Right hindlimb (tissue), 1 donor: ENCODE results near the gene ZNF48.
"Not testable (repeated sequence)": the region's sequence is repeated elsewhere in the genome, so short reads cannot be mapped to it uniquely, and the experiment has no call there.

Source experiments
- DNase-seq: peaks from one replicate; pipeline ENCODE4 v3.0.0-alpha.2; 2018

ZNF48 gene

DNA sequence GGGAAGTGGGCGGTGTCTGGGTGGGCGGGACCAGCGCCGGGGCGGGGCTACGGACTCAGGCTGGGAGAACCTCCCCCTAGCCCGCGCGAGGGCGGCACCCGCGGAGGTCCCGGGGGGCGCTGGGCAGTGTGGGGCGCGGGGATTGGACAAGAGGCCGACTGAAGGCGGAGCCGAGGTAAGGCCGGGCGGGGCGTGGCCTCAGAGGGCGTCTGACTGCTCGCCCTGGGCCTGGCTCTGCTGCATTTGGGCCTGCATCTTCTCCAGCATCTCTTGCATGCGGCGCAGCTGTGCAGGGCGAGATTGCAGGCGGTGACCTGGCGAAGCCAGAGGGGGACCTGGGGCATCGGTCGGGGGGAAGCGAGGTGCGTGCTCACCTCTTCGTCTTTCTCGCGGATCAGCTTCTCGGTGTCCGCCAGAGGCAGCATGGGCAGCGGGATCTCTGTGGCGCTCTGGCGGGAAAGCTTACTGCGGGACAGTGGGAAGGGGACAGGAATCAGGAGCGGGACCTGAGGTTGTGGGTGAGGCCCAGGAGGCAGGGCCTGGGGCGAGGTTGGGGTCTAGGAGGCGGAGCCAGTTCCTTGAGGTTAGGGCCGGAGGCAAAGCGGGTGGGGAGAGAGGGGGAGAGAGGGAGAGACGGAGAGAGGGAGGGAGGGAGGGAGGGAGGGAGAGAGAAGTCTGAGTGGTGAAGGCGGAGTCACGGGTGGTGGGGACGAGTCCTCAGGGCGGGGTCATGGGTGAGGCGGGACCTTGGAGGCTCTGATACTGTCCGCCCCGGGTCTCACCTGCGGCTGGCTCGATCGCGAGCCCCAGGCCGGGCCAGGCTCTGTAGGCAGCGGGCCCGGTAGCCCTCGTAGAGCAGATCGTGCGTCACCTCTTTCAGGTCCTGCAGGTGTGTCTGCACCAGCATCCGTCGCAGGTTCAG is 16.7 kb upstream of the ZNF48 start:
- peak; percentile 100 for DNase-seq

DNA sequence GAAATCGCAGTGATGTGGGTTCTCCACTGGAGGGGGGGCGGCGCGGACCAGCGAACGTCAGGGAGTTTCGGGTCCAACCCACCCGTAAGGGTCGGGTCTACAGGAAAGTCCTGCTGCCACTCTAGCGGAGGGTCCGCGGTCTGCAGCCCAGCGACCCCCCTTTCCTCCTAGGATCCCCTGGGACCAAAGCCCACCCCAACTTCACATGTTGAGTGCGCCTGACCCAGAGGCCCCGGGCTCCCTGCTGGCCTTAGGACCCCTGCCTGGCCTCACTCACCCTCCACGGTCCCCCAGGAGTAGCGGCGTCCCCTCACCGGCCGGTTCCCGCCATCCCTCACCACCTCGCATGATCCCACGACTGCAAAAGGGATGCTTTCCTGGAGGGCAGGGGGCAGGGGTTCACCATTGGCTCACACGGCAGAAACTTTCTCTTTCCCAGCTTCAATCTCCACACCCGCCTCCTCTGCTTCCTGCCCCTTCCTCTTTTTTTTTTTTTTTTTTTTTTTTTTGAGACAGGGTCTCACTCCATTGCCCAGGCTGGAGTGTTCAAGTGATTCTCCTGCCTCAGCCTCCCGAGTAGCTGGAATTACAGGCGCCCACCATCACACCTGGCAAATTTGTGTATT is 15.9 kb upstream of the ZNF48 start:
- DNase-seq = no peak

DNA sequence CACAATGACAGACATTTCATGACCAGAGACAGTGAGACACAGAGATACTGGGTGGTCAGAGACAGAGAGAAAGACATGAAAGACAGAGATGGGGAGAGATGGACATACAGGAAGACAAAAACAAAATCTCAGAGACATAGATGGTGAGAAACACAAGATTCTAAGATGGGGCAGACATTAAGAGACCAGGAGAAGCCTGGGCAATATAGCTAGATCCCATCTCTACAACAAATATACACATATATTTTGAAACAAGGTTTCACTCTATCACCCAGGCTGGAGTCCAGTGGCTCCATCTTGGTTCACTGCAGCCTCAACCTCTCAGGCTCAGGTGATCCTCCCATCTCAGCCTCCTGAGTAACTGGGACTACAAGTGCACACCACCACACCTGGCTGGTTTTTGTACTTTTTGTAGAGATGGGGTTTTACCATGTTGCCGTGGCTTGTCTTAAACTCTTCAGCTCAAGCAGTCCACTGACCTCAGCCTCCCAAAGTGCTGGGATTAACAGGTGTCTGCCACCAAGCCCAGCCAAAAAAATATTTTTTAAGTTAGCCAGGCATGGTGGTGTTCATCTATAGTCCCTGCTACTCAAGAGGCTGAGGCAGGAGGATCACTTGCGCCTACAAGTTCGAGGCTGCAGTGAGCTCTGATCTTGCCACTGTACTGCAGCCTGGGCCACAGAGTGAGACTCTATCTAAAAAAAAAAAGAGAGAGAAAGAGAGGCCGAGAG is 15.0 kb upstream of the ZNF48 start:
- DNase-seq = no peak

DNA sequence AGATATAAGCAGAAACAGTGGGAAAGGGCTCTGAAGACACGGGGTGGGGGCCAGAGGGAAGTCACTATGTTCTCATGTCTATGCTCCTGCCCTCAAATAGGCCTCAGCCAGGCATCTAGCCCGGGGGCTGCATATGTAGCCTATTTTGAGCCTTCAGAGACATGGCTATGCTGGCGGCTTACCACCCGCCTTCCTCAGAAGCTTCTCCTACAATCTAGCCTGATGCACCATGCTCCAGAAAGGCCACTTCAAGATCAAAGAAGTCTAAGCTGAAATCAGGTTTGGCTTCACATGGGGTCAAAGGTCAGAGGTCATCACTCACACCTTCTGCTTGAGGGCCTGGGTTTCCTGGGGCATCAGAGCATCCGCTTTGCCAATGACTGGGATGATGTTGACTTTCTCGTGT is 14.4 kb upstream of the ZNF48 start:
- no peak for DNase-seq

DNA sequence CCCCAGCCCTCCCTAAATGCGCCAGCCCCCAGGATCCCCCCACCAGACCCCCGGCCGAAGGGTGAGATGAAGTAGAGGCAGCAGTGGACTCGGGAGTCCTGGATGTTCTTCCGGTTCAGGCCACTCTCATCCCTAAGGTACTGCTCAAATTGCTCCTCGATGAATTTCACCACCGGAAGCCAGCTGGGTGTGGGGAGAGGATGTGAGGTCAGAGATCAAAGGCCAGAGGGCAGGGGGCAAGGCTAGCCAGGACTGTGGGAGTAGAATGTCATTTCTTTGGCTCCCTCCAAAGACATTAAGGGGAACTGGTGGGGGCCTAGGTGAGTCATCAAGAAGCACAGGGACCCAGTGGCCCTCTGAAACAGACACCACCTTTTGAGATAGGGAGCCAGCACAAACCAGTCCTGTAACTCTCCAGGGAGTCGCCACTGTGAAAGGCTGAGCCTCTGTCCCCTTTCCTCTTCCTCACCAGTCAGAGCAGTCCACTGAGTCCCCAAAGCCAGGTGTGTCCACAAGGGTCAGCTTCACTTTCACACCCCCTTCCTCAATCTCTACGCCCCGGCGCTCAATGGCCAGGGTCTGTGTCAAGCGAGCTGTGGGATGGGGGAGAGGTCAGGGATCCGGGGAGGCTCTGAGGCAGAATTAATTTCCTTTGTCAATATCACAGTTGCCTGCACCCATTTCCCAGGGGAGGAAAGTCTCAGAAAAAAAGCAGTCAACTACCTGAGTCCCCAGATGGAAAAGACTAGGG is 13.8 kb upstream of the ZNF48 start:
- no peak for DNase-seq

DNA sequence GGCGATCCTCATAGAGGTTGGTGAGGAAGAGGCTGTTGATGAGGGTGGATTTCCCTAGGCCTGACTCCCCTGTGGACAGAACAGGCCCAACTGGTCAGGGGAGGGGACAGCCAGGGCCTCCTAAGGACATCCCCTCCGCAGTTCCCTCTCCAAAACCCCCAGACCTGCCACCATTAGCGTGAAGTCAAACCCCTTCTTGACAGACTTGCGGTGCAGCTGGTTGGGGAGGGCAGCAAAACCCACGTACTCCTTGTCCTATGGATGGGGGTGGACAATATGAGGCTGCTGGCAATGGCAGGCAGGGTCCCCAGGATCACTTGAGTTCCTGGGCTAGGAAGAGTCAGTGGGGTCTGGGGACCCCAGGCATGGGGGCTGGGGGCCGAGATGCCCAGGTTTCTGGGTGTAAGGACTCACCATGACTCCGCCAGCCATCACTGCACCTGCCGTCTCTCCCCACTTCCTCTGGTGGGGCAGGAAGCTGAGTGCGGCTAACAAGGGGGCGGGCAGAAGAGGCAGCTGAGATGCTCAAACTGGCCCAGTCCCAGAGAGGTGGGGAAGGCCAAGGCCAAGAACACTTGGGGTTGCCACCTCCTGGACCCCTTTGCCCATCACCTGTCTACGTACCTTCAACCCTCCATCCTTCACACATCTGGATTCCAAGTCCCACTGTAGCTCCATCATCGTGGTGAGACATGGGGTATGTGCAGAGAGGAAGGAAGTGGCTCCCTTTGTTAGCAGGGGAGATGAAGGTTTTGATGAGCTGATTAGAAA is 12.9 kb upstream of the ZNF48 start, which contains the start of gene SEPTIN1:
TSS of gene SEPTIN1 (minus strand) at position 451 of the 771 bp plus-strand sequence. CDS start at position 432, 19 bp downstream.
- no peak for DNase-seq

DNA sequence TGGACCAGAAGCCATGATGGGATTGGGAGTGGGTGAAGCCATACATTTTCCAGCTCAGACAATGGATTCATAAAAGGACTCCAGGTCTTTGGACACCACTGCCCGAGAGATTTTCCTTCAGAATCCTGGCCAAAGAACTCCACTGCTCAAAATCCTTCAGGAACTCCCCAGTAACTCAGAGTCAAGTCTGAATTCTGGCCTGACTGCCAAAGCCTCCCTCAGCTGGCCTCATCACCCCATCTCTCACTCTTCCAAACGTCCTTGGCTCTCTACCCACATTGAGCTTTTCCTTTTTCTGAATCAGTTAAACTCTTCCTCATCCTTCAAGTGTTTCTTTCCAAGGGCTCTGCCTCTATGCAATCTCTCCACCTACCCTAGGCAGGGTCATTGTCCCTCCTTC is 11.7 kb upstream of the ZNF48 start:
- DNase-seq = peak; percentile 80

DNA sequence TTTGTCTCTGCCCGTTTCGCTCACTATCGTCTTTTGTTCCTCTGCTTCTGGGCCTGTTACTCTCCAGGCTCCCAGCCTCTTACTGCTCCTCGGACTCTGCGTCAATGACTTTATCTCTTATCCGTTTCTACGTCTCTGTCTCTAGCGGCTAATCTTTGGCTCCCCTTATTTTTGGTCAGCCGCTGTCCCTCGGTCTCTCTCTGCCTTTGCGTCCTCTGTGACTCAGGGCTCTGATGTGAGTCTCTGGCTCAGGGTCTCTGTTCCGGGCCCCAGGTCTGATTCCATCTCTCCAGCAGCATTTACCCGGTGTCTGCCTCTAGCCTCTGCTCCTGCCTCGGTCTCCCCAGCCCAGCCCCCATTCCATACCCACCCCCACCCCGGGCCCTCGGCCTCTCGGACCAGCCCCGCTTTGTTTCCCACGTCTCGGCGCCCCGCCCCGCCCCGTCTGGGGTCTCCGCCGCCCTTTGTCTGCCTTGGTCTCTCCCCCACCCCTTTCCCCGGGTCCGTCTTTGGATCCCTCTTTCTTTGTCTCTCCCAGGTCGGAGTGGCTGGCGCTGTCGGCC is 547 bp upstream of the ZNF48 start:
- DNase-seq = no peak

DNA sequence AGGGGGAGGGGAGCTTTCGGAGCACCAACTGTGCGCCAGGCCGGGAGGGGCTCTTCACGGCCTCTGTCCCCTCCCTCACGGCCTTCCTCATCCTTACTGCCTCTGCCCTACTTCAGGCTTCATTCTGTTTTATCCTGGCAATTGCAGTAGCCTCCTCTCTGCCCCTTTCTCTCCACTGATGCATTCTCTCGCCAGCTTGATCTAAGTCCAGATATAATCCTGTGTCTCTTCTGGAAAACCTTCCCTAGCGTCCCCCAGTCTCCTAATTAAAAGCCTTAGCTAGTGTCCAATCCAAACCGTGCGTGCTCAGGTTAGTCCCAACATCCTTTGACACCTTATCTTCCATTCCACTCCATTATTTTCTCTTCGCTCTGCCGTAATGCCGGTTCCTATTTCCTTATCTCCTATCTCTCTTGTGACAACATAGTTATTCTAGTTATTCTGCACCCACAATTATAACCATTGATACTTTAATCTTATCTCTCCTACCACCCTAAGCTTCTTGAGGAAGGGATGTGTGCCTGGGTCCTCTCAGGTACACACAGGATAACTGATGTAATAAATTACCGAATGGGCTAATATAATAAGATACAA is 869 bp downstream of the ZNF48 start:
- no peak for DNase-seq

DNA sequence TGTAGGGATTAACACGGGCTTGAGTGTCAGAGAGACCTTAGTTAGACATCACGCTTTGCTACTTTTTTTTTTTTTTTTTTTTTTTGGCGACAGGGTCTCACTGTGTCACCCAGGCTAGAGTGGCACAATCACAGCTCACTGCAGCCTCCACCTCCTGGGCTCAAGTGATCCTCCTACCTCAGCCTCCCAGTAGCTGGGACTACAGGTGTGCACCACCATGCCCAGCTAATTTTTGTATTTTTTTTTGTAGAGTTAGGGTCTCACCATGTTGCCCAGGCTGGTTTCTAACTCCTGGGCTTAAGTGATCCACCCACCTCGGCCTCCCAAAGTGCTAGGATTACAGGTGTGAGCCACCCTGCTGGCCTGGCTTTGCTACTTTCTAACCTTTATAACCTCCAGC is 1.4 kb downstream of the ZNF48 start:
- DNase-seq = not testable (repeated sequence)

DNA sequence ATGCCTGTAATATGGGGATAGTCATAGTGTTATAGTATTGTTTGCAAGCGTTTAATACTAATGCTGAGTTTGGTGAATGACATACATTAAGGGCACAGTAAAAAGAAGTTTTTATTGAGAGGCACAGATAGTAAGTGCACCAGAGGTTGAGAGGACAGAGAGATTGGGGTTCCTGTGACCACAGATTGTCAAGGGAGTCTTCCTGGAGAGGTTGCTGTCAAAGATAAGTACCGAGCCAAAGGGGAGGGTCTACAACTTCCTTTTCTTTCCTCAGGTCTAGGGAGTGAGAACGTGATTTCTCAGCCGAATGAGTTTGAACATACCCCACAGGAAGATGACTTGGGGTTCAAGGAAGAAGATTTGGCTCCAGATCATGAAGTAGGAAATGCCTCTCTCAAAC is 1.8 kb downstream of the ZNF48 start:
- DNase-seq = no peak

DNA sequence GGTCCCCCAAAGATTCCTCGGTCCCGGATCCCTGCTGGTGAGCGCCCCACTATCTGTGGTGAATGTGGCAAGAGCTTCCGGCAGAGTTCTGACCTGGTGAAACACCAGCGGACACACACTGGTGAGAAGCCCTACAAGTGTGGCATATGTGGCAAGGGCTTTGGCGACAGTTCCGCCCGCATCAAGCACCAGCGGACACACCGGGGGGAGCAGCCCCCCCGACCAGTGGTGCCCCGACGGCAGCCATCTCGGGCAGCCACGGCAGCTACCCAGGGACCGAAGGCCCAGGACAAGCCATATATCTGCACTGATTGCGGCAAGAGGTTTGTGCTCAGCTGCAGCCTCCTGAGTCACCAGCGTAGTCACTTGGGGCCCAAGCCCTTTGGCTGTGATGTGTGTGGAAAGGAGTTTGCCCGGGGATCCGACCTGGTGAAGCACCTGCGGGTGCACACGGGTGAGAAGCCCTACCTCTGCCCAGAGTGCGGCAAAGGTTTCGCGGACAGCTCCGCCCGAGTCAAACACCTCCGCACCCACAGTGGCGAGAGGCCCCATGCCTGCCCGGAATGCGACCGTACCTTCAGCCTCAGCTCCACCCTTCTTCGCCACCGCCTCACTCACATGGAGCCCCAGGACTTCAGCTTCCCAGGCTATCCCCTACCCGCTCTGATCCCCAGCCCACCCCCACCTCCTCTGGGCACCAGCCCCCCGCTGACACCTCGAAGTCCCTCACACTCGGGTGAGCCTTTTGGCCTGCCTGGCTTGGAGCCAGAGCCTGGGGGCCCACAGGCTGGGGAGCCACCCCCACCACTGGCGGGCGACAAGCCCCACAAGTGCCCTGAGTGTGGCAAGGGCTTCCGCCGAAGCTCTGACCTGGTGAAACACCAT is 2.8 kb downstream of the ZNF48 start:
- no peak for DNase-seq

DNA sequence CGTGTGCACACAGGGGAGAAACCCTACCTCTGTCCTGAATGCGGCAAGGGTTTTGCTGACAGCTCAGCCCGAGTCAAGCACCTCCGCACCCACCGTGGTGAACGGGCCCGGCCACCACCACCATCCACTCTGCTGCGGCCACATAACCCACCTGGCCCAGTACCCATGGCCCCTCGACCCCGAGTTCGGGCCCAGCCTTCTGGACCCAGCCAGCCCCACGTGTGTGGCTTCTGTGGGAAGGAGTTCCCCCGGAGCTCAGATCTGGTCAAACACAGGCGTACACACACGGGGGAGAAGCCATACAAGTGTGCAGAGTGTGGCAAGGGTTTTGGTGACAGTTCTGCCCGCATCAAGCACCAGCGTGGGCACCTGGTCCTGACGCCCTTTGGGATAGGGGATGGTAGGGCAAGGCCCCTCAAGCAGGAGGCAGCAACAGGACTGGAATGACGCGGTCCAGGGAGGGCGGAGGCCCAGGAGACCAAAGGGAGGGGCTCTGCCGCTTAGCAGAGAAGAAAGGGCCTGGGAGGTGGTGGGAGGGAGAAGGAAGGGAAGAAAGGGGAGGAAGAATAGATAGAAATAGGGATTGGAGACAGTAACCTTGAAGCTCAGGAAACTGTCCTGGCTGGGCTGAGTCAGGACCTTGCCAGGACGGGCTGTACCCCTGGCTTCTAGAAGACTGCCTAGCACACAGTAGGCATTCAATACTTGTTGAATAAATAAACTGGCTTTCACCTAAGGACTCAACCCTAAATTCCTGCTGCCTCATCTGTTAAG is 3.6 kb downstream of the ZNF48 start:
- no peak for DNase-seq

DNA sequence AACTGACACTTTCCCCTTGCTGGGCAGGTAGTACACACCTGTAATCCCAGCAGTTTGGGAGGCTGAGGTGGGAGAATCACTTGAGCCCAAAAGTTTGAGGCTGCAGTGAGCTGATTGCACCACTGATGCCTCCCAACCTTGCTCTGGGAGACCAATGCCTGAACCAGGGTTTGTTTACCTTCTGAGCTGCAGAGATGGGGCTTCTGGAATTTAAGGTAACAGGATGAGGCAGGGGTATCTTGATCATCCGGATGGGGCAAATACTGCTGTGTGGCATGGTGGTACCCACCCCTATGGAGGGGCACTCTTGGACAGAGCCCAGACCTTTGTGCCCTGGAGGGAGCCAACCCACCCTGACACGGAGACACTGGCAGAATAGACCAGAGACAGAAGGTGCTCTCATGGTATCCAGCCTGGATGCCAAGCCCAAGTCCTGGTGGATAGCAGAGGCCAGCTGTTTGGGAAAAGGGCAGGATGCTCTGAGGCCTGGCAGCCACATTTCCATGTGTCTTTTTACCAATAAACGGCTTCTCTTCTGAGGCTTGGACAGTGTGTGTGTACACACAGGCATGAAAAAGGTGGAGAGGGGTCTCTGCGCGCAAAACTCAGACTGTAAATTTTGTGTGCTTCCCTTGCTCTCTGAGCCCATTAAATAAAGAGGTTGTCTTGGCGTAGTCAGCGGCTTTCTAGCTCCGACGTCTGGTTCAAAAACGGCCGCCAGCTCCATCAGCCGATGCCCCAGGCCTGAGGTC is 4.4 kb downstream of the ZNF48 start:
- peak; percentile 26 for DNase-seq

DNA sequence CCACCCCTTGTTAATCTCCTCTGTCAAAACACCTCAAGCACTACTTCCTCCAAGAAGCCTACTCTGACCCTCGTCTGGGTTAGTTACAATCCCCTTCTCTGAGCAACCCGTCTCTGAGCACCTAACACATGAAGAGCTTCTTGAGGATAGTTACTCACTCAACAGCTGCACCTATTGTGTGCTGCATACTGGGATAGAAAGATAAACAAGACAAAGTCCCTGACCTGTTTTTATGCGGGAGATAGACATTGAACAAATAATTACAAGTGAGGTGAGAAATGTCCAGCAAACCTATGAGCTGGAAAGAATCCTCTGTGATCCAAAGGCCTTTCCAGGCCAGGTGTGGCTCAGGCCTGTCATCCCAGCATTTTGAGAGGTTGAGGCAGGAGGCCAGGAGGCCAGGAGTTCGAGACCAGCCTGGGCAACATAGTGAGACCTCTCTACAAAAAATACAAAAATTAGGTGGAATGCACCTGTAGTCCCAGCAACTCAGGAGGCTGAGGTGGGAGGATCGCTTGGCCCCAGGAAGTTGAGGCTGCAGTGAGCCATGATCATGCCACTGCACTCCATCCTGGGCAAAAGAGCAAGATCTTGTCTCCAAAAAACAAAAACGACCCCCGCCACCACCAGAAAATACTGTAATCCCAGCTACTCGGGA is 6.7 kb downstream of the ZNF48 start:
- no peak for DNase-seq

DNA sequence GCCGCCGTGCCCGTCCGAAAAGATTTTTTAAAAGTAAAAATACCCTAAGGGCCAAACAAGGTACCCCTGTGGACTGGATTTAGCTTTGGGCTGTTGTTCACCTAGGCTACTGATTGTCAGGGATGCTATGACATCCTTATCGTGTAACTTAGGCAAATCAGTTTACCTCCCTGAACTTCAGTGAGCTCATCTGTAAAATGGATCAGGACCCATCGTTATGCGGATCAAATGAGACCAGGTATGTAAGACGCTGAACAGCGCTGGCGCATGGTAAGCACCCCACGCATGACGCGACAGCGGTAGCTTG is 11.5 kb downstream of the ZNF48 start:
- no peak for DNase-seq

DNA sequence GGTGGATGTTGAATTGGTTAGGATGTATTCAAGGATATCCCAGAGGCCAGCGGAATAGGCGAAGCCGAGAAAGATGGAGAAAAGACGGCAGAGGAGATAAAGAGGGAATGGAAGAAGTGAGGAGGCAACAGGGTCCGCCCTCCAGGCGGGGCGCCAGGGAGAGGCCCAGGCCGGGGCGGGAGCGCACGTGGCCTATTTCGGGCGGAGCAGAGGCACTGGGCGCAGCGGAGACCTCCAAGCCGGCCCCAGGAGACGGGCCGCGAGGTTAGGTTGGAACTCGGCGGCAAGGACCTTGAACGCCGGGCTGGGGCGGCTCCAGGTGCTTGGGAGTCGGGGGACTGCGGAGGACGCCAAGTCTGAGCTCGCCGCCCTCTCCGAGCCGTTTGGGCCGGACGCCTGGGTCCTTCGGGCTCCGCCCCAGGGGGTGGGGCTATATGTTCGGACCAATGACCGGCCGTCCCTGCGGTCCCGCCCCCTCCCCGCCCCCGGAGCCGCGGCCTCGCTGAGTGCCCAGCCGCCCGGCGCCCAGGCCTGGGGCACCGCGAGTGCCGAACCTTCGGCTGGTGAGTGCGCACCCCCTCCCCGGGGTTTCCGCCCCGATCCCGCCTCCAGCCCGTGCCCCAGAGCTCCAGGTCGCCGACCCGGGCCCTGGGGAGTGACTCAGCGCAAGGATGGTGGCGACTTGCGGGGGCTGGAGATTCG is 12.0 kb downstream of the ZNF48 start, which contains the start of gene ZNF771:
TSS of gene ZNF771 (plus strand) at position 505 of the 702 bp plus-strand sequence. CDS start 448 bp downstream, outside the sequence.
- peak; percentile 96 for DNase-seq
